GM12874 (cell line): ENCODE results near the gene PKLR.

Source experiments
- CTCF ChIP-seq: IDR thresholded peaks from 2 replicates; pipeline ENCODE4 v1.5.1; 2011; ENCODE audit warnings: low read depth, mild to moderate bottlenecking, control low read depth, low read length, moderate library complexity; ENCODE audit not compliant: insufficient read depth

PKLR gene

DNA sequence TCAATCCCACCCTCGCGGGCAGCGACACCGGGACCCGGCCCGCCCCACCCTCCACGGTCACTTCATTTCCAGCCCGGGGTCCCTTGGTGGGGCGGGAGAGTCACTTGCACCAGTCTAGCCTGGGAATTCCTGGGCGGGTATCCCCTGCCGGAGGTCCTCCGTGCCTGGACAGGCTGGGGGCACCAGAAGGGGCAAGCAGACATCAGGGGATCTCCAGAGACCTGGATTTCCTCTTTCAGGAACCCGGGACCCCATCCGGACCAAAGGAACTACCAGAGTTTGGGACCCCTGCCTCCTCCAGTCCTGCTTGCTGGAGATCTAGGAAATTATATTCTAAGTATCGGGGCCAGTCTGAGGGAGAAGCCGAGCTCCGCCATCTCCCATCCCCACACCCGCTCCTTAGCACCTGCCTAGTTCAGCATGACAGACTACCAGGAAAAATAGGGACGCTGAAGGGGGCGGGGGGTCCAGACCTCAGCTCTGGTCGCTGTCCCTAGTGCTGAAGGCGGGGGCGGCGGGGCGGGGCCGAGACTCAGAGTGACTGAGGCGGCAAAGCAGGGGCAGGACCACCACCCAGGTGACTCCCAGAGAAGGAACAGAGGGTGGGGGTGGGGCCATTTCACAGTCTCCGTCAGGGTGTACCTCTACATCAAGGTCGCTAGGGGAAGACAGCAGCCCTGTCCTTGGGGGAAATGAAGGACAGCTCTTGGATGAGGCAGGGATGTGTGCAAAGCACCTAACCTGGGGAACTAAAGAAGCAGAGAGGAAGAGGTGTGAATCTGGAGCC lies 23.1 kb downstream of the PKLR start:
- TF ChIP-seq CTCF = peak; percentile 56

DNA sequence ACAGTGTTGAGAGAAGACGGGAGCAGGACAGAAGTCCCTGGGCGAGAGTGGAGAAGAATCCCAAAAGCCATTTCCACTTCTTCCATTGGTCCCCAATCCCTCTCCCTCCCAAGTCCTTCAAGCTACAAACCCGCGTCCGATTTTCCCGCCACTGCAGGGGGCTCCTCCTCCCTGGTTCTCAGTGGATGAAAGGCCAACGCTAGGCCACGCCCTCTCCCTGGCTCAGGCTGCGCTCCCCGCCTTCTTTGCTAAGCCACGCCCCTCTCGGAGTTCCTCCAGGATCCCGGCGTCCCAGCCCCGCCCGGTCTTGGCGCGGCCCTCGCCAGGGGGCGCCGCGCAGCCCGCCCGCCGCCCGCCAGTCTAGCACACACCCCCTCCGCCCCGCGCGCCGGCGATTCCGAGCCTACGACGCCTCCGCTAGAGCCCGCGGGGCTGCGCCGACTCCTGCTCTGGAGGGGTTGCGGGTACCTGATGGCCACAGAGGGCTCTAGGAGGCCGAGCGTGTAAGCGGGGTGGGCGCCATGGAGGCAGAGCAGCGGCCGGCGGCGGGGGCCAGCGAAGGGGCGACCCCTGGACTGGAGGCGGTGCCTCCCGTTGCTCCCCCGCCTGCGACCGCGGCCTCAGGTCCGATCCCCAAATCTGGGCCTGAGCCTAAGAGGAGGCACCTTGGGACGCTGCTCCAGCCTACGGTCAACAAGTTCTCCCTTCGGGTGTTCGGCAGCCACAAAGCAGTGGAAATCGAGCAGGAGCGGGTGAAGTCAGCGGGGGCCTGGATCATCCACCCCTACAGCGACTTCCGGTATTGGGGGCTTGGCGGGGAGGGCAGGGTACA lies 24.0 kb downstream of the PKLR start, which contains the start of gene HCN3:
HCN3 (plus strand) TSS at position 394 of the 832 bp plus-strand sequence; CDS start at position 522, 128 bp downstream.
- peak; percentile 70 for TF ChIP-seq CTCF

DNA sequence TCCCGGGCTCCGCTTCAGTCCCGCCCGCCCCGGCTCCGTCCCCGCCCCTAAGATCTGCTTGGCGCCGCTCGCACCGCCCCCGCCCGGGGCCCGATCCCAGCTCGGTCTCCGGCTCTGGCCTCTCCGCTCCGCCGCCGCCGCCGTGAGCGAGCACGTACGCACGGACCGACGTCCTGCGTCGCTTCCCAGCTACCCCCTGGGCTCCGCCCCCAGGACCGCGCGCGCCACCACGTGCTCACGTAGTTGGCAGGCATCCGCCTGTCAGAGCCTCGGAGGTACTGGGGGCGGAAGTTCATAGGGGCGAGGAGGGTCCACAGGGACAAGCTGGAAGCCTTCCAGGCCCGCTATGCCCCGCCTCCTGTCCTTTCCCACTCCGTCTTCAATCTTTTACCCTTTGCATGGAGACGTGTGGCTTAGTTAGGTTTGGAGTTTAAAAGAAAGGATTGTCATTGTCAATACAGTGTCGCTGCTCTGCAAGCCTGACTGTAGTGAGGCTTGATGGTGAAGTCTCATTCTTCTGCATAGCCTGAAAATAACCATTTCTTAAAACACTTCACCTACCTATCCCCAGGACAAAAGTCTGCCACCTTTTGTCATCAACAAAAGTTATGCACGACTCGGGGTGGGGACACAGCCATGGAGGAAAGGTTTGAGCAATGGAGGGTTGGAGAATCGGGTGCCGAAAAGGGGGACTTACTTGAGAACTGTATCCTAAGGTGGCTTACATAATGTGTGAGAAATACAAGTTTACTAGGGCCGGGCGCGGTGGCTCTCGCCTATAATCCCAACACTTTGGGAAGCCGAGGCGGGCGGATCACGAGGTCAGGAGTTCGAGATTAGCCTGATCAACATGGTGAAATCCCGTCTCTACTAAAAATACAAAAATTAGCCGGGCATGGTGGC lies 27.6 kb downstream of the PKLR start, which contains the start of gene CLK2:
CLK2 (minus strand) TSS at position 162 of the 903 bp plus-strand sequence. CDS start 2,527 bp downstream, outside the sequence.
- TF ChIP-seq CTCF = no peak

- TF ChIP-seq CTCF = no peak
Observed at GRCh38 chr1:155272466-155273342, 28.5 kb downstream of the PKLR start.

DNA sequence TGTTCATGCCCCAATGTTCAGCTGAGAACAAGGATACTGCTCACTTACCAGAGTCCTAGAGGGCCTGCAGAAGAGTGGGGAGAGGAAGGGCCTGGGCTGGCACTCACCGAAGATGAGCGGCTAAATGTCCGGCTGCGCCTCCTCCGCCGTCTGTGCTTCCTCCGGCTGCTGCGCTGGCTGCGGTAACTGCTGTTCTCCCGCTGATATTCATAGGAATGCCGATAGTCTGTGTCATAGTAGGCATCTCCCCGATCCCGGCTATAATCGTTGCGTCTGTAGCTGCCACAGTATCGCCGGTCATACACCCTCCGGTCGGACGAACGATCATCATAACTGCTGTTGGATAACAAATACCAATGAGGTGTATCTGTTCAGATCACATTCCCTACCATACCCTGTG lies 31.9 kb downstream of the PKLR start:
- no peak for TF ChIP-seq CTCF

DNA sequence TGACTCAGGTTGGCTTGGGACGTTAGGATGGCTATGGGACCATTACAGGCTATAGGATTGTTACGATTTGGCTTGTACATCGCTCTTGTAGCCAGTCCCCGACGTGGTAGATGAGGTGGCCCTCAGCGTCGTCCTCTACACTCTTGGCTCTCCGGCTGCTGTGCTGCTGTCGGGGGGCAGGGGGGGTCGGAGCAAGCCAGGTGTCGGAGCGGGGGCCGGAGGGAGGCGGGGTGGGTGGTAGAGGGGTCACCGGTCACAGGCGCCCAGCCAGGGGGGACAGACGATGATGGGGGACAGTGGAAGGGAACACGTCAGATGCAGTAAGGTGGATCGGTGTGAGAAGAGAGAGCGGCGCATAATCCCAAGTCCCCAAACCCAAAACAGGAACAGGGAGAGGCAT lies 32.6 kb downstream of the PKLR start:
- TF ChIP-seq CTCF = no peak
